ENCODE results near the gene DRD2.
"Not testable (repeated sequence)": the region's sequence is repeated elsewhere in the genome, so short reads cannot be mapped to it uniquely, and the experiment has no call there.

The DRD2 gene

DNA sequence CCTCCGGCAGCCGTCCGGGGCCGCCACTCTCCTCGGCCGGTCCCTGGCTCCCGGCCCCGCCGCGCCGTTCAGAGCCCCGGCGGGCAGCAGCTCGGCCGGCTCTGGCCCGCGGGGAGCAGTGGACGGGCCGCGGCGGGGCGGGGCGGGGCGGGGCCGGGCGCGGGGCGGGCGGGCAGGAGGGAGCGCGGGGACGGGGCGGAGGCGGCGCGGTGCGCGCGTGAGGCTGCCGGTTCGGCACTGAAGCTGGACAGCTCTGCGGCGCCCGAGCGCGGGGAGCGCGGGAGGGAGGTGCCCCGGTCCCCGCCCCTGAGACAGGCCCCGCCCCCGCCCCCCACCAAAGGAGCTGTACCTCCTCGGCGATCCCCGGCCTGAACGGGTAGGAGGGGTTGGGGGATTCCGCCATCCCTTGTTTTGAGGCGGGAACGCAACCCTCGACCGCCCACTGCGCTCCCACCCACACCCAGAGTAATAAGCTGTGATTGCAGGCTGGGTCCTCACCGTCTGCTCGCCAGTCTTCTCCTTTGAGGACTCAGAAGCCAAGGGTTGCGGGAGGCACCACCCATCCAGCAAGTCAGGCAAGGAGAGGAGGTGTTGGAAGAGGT, at the start of gene DRD2:
Gene DRD2 (minus strand): TSS at position 239 of the 602 bp plus-strand sequence. CDS start 50,747 bp downstream, outside the sequence.
- DNase-seq: no peak

DNA sequence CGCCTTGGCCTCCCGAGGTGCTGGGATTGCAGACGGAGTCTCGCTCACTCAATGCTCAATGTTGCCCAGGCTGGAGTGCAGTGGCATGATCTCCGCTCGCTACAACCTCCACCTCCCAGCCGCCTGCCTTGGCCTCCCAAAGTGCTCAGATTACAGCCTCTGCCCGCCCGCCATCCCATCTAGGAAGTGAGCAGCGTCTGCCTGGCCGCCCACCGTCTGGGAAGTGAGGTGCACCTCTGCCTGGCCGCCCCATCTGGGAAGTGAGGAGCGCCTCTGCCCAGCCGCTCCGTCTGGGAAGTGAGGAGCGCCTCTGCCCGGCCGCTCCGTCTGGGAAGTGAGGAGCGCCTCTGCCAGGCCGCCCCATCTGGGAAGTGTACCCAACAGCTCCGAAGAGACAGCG, 48.7 kb upstream of the DRD2 start:
- not testable (repeated sequence) for DNase-seq

DNA sequence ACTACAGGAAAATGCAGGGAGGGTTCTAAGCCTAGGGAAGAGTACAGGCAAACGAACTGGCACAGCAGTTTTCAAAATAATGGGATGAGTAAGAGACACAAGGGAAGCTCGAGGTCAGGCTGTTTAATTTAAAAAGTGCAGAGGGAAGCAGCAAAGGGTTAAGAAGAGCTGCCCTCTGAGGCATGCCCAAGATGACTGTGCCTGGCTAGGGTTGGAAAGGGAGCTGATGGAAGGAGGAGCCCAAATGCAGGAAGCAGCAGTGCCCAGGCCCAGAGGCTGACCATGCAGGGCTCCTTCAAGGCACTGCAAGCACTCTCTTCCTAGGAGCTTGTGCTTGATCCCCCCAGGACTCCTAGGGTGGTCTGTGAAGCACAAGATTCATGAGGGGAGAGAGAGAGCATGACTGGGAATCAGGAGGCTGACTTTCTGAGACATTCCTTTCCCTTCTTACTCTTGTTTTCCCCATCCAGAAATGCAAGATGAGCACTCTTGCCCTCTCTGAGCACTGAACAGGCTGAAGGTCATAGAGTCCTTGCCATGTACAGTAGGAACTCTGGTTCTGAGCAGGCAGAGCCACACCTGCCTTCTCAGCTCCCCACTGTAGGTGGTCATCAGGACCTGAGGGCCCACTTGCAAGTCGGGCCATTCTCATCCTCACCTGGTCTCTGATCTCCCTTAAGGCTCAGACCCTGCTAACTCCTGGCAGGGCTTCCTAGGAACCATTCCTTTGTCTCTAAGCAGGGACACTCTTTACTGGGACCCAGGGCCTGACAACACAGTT, 46.7 kb upstream of the DRD2 start:
- no peak for DNase-seq

DNA sequence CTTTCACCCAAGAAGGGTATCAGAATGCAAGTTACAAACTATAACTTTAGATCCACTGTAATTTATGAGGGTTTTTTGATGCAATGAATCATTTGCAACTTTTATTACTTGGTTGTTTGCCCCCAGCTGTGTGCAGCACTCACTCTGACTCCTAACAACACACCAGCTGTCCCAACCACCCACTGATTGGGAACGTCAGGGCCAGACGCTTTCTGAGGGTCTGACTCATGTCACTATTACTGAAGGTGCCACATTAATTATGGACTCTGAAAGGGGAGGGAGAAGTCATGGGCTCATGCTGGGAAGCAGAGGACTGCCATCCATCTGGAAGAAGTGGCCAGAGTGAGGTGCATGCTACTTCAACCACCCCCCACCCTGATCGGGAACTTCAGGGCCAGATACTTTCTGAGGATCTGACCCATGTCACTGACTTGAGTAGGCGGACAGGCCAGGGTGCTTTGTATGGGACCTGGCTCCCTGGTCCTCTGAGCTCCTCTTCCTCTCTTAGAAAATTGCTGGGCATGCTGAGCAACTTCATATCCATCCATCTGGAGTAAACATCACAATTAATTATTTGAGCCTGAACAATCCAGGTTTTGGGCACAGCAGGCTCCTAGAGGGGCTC, 44.9 kb upstream of the DRD2 start:
- peak; percentile 80 for DNase-seq

DNA sequence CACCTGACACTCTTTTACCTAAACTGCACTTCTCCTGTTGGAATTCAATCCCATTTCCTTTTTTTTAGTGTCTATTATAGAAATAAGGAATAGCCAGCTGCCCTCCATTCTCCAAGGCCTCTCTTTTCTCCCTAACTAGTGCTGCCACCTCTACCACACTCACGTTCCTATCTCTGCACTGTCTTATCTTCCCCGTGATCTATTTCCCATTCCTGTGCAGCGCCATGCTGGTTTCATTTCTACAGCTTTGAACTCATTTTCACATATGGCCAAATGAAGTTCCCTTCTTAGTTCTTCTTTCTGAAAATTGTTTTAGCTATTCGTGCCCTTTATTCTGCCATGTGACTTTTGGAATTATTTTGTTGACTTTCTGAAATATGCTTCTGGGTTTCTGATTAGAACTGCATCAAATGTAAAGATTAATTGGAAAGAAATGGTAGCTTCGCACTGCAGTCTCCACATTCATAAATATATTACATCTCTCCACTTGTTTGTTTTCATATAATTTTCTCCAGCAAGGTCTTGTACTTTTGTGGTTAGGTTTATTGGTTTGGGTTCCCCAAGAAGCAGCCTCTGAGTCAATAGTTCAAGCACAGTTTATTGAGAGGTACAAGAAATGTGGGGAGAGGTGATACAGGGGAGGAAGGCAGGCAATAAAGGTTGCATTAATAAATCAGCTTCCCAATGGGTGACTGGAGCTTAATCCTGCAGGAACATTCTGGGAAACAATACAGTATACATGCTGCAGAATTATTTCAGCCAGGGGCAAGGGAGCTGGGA, 43.7 kb upstream of the DRD2 start:
- no peak for DNase-seq

DNA sequence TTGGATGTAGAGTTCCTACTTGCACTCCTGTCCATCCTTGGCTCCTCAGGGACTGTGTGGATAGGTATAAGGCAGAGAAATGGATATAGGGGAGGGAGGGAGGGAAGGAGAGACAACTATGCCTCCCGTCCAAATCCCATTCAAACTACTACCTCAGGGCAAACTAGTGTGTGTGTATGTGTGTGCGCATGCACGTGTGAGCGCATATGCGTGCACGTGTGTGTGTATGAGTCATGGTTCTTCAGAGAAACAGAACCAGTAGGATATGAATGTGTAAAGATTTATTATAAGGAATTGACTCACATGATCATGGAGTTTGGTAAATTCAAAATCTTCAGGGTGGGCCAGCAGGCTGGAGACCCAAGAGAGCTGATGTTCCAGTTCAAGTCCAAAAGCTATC, 42.2 kb upstream of the DRD2 start:
- no peak for DNase-seq

DNA sequence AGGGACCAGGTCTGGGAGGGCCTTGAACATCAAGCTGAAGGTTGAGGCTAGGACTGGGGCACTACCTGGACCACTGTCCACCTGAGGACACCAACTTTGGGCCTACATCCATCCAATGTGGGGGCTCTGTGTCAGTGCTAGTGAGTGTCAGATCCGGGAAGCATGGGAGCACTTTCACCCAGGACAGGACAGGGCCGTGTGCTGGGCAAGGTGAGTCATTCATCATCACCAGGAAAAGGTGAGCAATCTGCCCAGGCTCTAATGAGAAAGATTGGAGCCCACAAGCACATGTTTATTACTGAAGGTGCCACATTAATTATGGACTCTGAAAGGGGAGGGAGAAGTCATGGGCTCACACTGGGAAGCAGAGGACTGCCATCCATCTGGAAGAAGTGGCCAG, 39.7 kb upstream of the DRD2 start:
- no peak for DNase-seq

DNA sequence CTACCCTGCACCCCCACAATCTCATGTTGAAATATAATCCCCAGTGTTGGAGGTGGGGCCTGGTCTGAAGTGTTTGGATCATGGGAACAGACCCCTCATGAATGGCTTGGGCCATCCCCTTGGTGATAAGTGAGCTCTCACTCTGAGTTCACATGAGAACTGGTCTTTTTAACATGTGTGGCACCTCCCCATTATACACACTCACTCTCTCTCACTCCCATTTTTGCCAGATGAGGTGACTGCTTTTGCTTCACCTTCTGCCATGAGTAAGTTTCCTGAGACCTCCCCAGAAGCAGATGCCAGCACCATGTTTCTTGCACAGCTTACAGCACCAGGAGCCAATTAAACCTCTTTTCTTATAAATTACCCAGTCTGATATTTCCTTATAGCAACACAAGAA, 32.1 kb upstream of the DRD2 start:
- DNase-seq: no peak

DNA sequence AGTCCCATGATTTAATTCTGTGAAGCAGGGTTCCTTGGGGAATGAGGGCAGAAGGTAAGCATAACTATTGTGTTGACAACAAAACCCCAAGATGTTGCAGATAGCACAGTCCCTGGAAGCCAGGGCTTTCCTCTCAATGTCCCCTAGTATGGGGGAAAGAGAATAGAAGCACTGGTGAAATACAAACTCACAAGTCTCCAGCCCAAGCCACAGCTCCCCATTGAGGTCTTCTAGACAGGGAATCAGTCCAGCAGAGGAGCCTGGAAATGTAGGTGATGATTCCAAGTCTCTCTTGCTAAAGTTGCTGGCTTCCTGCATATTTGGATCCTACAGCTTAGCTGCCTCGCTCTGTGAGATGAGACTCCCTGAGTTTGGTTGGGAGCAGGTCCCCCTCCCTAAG, 31.7 kb upstream of the DRD2 start:
- DNase-seq: no peak

DNA sequence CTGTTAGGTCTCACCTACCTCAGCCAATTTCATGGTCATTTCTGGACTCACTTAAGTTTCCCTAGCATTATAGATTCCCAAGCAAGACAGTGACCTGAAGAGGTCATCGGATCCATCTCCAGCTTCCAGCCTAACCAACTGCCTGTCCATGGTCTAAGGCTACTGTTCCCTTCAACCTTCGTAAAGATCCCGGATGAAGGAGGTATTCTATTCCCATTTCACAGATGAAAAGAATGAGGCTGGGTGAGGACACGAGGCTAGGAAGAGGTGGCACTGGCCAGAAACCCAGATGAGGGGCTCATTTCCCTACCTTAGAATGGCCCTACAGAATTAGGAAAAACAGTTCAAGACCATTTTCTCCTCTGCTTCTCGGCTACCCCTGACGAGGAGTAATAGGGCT, 31.3 kb upstream of the DRD2 start:
- no peak for DNase-seq

DNA sequence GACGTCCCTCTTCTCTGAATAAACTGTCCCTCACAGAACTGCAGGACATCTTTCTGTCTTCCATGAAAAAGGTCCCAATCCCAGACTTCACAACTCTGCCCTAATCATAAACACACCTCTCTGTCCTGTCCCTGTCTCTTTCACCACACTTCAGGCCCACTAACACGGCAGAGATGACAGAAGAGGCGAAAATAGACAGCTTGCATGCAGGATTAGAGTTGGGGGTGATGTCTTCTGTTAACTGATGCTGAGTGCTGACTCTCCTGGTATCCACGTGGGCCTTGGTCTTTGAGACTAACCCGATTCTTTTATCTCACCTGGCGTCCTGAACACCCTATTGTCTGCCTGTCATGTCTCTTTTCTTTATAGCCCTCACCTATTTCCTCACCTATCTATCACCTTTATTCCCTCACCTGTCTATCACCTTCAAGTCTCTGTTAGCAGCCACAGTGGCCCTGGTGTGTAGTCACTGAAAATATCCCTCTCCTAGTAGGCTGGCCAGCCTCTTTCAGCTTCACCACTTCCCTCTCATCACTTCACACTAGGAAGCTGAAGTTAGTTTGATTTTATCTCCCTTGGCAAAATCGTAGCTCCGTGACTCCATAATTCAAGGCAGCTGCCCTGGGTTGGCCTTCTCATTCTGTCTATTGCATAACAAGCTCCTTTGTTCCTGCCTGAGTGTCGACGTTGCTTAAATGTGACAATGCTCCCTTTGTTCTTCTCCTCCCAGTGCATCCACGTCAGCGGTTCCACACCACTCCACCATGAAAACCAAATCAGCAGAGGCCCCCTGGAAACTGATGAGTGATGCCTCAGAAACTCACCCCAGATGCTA, 30.6 kb upstream of the DRD2 start:
- DNase-seq: no peak

DNA sequence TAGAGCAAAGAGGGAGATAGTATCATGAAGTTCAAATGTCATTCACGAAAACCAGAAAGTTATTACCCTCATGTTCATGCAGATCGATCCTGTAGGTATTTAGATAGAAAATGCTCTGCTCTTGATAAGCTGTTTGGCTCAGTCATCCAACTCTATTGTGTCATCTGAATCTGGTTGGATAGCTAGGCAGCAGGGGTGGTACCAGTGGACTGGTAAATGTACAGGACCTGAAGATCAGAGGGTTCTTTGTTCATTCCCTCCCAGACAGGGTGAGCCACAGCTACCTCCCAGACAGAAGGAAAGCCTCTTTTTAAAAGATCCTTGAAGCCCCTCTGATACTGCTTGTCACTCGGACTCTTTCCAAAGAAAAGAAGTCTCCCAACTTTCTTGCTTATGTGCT, 29.8 kb upstream of the DRD2 start:
- no peak for DNase-seq

DNA sequence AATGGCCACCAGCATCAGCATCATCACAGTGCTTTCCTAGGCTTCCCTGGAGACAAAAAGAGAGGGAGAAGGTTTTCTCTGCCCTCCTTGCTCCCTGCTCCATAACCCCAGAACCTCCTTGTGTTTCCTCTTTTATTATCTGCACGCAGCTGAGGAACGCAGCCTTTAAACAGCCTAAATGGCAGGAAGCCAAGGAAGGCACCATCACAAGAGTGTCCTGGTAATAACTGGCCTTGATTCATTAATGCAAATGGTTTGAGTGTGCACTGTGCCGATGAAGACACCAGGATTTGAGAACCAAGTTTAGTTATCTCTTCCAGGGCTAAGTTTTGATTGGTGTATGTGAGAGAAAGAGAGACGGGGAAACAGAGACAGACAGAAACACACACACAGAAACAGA, 29.4 kb upstream of the DRD2 start:
- DNase-seq: no peak

DNA sequence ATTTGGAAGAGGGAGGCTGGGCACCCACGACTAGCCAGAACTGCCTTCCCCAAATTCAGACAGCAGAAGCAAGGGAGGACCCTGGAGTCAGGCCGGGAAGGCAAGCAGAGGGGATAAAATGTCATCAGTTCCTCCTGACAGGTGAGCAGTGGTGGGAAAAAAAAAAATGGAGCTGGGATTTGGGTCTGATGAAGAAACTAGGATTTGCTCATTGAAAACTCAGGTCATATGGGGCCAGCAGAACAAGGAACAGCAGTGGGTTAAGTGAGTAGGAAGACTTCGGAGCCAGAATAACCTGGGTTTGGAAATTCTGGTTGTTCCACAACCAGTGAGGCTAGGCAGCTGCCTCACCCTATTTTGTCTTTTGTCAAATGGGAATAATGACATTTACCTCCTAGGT, 28.9 kb upstream of the DRD2 start:
- DNase-seq: no peak

DNA sequence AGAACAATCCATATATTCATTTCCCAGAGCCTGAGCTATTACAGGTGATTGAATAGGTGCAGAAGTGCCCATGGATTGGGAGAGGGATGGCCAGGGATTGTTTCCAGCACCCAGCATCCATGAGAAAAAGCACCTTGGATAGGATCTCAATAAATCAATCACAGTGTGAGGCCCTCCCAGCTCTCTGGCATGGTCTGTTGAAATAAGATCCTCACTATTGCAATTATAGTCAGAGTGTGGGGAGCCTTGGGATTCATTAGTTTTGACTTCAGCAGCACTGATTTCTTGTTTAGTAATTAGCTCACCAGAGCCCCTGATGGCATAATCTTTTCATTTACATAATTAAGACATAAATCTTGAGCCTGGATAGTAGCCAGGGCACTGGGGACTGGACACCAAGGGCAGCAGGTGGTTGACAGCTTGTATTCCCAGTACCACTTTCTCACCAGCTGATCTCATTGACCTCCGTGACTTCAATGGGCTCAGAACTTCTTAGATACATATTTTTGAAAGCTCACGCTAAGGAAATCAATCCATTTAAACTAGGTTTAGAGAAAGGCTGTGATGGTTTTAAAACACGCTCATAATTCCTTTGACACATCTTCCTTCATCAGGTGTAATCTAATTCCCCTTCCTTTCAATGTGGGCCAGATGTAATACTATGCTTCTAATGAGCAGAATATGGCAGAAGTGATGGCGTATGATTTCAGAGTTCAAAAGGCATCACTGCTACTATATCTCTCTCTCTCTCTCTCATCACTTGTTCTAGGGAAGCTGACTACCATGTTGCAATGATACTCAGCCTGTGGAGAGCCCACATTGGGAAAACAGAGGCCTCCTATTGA, 22.1 kb upstream of the DRD2 start:
- peak; percentile 91 for DNase-seq

DNA sequence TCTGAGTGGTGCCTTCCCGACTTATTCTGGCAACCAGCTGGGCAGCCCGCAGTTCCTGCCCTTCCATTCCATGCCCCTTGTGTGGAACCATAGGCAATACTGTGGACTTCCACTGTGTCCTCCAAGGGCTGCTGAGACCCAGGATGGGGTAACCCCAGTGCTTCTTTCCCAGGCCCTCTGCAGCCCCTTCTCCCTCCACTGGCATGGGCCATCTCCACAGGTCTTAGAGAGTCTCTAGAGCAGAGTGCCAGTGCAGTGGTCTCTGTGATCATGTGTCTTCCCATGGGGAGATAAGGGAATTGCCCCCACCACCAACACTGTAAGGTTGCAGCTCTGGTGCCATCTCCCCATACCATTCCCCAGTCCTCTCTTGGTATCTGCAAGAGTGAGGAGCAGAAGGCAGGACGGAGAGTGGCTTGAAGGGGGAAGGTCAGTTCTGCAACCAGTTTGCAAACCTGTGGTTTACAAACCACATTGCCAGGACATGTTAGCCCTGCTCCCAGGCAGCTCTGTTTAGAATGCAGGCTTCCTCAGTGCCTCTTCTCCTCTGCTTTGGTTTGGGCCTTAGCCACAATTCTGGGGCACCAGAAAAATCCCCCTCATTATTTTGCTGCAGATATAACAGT, 20.9 kb upstream of the DRD2 start:
- no peak for DNase-seq

DNA sequence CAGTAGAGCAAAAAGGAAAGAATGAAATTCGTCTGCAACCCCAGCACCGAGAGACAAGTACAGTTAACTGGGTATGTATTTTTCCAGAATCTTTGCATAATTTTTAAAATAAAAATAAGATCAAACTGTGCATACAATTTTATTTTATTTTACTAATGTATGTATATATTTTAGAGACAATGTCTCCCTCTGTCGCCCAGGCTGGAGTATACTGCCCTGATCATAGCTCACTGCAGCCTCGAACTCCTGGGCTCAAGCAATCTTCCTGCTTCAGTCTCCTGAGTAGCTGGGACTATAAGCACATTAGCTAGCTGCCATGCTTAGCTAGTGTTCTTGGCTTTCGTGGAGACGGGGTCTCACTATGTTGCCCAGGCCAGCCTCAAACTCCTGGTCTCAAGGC, 18.8 kb upstream of the DRD2 start:
- no peak for DNase-seq

DNA sequence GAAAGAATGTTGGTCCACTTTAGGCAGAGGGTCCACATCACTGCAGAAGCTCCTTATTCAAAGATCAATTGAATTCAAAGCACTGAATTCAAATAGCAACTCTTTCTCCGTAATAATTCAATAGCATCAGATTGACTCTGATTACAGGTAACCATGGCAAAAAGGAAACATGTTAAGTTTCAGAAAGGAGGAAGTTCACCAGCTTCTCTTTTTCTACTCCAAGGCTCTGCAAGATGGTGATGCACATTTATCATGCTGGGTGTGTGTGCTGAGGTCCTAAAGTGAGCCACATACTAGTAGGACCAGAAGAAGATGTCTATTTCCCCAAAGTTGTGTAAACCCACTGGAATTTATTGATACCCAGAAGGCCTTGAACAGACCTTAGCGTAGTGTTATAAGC, 18.0 kb upstream of the DRD2 start:
- no peak for DNase-seq

DNA sequence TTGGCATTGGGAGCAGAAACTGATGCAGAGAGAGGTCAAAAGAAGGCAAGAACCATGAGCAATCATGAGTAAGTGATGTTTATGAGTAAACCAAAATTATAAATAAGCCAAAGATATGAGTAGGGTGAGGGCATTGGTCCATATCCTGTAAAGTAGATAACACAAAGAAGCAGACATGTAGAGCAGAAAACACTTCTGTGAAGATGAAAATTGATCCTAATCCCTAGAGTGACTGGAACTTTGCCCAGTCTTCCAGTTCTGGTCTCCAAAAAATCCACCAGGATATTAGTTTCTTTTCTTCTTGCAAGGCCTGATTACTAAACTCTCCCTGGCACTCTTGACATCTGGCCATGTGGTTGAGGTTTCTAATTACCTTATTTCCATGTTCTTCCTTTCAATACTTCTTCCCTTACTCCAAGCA, 13.7 kb upstream of the DRD2 start:
- DNase-seq: peak; percentile 95

DNA sequence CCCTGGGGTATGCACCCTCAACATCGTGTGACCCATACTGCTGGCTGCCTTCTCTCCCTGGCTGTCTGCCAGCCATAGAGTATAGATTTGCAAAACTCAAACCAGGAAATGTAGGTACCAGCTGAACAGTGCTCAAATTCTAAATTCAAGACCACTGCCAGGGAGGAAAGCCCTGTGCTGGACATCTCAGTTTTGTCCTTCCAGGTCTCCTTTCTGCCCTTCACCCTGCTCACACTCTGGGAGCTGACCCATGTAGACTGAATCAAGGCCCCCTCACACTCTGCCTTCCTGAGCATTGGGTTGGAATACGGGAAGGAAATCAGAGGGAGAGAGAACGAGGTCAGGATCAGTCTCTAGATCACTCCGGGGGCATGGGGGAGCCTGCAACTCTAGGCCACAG, 12.4 kb upstream of the DRD2 start:
- no peak for DNase-seq

DNA sequence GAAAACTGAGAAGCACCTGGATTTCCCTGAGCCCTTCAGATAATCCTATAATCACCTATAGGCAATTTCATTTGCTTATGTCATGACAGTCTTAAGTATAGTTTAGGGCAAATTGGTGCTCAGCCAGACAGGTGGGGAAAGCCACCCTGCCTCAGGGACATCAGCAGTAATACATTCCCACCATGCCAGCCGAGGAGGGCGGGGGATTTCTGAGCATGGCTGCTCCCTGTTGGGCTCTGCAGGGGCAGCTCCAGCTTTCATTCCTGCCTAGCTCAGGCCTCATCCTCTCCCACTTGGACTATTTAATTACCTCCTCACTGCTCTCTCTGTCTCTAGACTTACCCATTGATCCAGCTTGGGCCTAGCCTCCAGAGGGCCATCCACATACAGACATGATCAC, 9.0 kb upstream of the DRD2 start:
- DNase-seq: peak; percentile 58
